ENCODE results near the gene ECM2. TPM values are rescaled to one million over a fixed set of nuclear protein-coding genes. Genes with fewer than 3 reads are reported as not detected.

The ECM2 gene
- total RNA-seq, 4 donors from 2014 or later, result 57.8 to 131 (median 71.2) TPM

GRCh38 chr9:92534674-92535073, 1.1 kb downstream of the ECM2 start:
- TF ChIP-seq CTCF (IDR thresholded peaks at IDR 0.05; ENCODE audit: low read depth), result no peak

GRCh38 chr9:92534204-92534603, 1.6 kb downstream of the ECM2 start:
- no peak for TF ChIP-seq CTCF (IDR thresholded peaks at IDR 0.05; ENCODE audit: low read depth)

- no peak for TF ChIP-seq CTCF (IDR thresholded peaks at IDR 0.05; ENCODE audit: low read depth)
Observed at GRCh38 chr9:92530893-92531292, 4.9 kb downstream of the ECM2 start.

GRCh38 chr9:92529124-92529523, 6.7 kb downstream of the ECM2 start:
- no peak for TF ChIP-seq CTCF (IDR thresholded peaks at IDR 0.05; ENCODE audit: low read depth)

- no peak for TF ChIP-seq CTCF (IDR thresholded peaks at IDR 0.05; ENCODE audit: low read depth)
Observed at GRCh38 chr9:92528522-92528849, 7.3 kb downstream of the ECM2 start.

GRCh38 chr9:92527832-92528521, 7.8 kb downstream of the ECM2 start:
- no peak for TF ChIP-seq CTCF (IDR thresholded peaks at IDR 0.05; ENCODE audit: low read depth)

GRCh38 chr9:92527291-92527828, 8.4 kb downstream of the ECM2 start:
- TF ChIP-seq CTCF (IDR thresholded peaks at IDR 0.05; ENCODE audit: low read depth), result no peak
